Ishikawa (cell line): ENCODE measurements around the gene LRPAP1.

Experiments
- CEBPB ChIP-seq: IDR thresholded peaks from 2 replicates; pipeline ENCODE4 v1.6.1; 2012
- FOXM1 ChIP-seq: IDR thresholded peaks from 2 replicates; pipeline ENCODE4 v1.6.1; 2012; ENCODE audit warnings: low read depth, borderline replicate concordance
- MAX ChIP-seq: IDR thresholded peaks from 2 replicates; pipeline ENCODE4 v1.6.1; 2012
- NFIC ChIP-seq: IDR thresholded peaks from 2 replicates; pipeline ENCODE4 v1.6.1; 2012
- REST ChIP-seq: IDR thresholded peaks from 2 replicates; pipeline ENCODE4 v1.6.1; 2012; ENCODE audit warnings: low read depth, mild to moderate bottlenecking
- TAF1 ChIP-seq: IDR thresholded peaks from 2 replicates; pipeline ENCODE4 v1.6.1; 2012; ENCODE audit warnings: low read depth, mild to moderate bottlenecking
- USF1 ChIP-seq: IDR thresholded peaks from 2 replicates; pipeline ENCODE4 v1.6.1; 2012
- YY1 ChIP-seq: IDR thresholded peaks from 2 replicates; pipeline ENCODE4 v1.6.1; 2012; ENCODE audit warnings: low read depth

LRPAP1 gene

DNA sequence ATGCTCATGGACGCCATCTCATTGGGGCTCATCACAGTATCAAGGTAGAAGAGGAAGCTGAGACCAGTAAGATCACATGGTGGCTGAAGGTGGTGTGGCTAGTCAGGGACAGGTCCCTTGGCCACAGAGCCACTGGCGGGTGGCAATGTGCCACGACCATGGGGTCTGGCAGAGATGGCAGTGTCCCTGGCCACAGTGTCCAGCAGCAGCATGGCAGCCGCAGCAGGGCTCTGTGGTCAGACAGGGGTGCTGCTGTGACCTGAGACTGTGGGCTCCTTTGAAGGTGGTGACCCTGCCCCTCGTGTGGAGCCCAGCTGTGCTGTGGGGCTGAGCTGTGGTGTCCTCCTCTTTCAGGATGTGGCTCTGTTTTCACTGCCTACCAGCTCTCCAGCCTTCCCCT, 71.3 kb downstream of the LRPAP1 start:
- TF ChIP-seq MAX, result no peak
- TF ChIP-seq TAF1, result no peak
- TF ChIP-seq YY1, result no peak
- TF ChIP-seq REST, result no peak
- TF ChIP-seq USF1, result no peak
- TF ChIP-seq CEBPB, result no peak
- no peak for TF ChIP-seq FOXM1

- no peak for TF ChIP-seq NFIC
Measured at GRCh38 chr4:3458371-3458770, 73.9 kb downstream of the LRPAP1 start.
